Measurements from ENCODE around the gene SLC5A3. TPM values are rescaled to one million over a fixed set of nuclear protein-coding genes. Genes with fewer than 3 reads are reported as not detected.

The SLC5A3 gene
- total and polyA plus RNA-seq, 2 donors, result 2.1 to 46.9 TPM

Other genes starting within 250 kb of the SLC5A3 start
- 106 TPM for gene ATP5PO, start 157.8 kb upstream of the SLC5A3 start, total RNA-seq
- 283 TPM for gene ATP5PO, start 157.8 kb upstream of the SLC5A3 start, polyA plus RNA-seq
- 14.2 TPM for gene MRPS6, start within 50 bp of the SLC5A3 start, total RNA-seq
- gene MRPS6, start within 50 bp of the SLC5A3 start, polyA plus RNA-seq, result 60.7 TPM